ENCODE measurements around the gene LDLRAD3. TPM values are rescaled to one million over a fixed set of nuclear protein-coding genes. Genes with fewer than 3 reads are reported as not detected.
A peak's percentile ranks its signal among the peaks of the same experiment; 100 is the strongest.

LDLRAD3 gene
- total RNA-seq, 1 donor from 2014 or later, result 14.9 TPM

DNA sequence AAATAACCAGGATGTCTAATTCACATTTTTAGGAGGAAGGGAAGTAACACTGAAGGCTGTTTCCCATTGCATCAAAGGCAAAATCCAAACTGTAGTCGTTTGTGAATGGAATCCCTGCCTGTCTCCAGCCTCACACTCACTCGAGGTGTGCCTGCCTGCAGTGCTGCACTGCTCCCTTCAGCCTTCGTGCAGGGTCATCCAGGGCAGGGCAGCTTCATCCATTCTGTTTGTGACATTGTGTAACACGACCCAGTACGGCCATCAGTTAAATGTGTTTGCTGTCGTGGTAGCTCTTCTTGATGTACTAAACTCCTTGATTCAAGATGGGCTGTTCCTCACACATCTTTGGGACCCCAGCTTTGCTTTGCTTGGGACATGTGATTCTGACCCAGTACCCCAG lies 34.3 kb downstream of the LDLRAD3 start:
- Histone ChIP-seq H2AFZ (ENCODE audit: low read depth, low read length) (no peak overlapping the region), H3K4me1 (ENCODE audit: insufficient read depth, low read length) (no peaks in the 10 kb centered on the region), H3K4me3 (ENCODE audit: insufficient read depth, low read depth, low read length) (no peak overlapping the region), H3K27me3 (ENCODE audit: insufficient read depth, low read length) (no peaks in the 10 kb centered on the region), H3K9me3 (ENCODE audit: insufficient read depth, low read depth, low read length) (no peaks in the 10 kb centered on the region), H3K27ac (ENCODE audit: low read depth, low read length) (no peak overlapping the region), H3K79me2 (ENCODE audit: insufficient read depth, low read length) (peaks cover 12% of the 10 kb centered on the region), H3K9ac (ENCODE audit: low read length) (no peak overlapping the region), H3K36me3 (ENCODE audit: insufficient read depth, low read length) (no peaks in the 10 kb centered on the region), H3K4me2 (ENCODE audit: low read length) (no peak overlapping the region), H4K20me1 (ENCODE audit: insufficient read depth, low read length) (no peaks in the 10 kb centered on the region)
- Mint-ChIP-seq H3K4me3 (ENCODE audit: unreplicated experiment) (no peak overlapping the region), H3K27ac (ENCODE audit: unreplicated experiment) (no peak overlapping the region), H3K9me3 (ENCODE audit: unreplicated experiment) (peaks cover 4% of the 10 kb centered on the region), H3K27me3 (ENCODE audit: low read depth, unreplicated experiment) (no peaks in the 10 kb centered on the region), H3K4me1 (ENCODE audit: low read depth, unreplicated experiment) (peaks cover 11% of the 10 kb centered on the region), H3K36me3 (ENCODE audit: low read depth, unreplicated experiment) (peaks cover 14% of the 10 kb centered on the region)
- DNase-seq (ENCODE audit: low read depth) (no peak), FAIRE-seq (no peak)
- TF ChIP-seq EZH2 (IDR thresholded peaks at IDR 0.05; ENCODE audit: insufficient read depth, low read length), result no peak
- no peak for TF ChIP-seq CTCF (IDR thresholded peaks at IDR 0.05; ENCODE audit: insufficient read depth, low read depth, low read length)

DNA sequence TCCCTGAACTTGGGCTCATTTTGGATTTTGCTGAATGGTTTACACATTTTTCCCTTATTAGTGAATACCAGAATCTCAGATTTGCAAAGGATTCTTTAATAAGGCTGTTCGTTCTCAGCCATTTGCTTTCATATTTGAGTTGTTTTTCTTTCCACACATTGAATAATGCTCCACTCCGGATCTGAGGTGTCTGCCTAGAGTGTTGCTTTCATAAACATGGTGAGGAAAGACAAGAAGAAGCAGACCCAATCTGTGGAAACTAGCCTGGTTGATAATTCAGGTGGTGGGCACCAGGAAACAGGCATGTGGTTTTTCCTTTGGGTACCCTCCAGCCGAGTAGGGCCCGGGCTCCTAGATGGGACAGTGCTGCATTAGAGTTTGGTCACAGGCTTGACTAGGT lies 35.0 kb downstream of the LDLRAD3 start:
- Mint-ChIP-seq H3K27me3 (ENCODE audit: low read depth, unreplicated experiment) (no peaks in the 10 kb centered on the region), H3K4me3 (ENCODE audit: unreplicated experiment) (no peak overlapping the region), H3K27ac (ENCODE audit: unreplicated experiment) (no peak overlapping the region), H3K9me3 (ENCODE audit: unreplicated experiment) (peaks cover 4% of the 10 kb centered on the region), H3K4me1 (ENCODE audit: low read depth, unreplicated experiment) (peaks cover 11% of the 10 kb centered on the region), H3K36me3 (ENCODE audit: low read depth, unreplicated experiment) (peaks cover 15% of the 10 kb centered on the region)
- Histone ChIP-seq H3K4me2 (ENCODE audit: low read length) (no peak overlapping the region), H3K4me3 (ENCODE audit: insufficient read depth, low read depth, low read length) (no peak overlapping the region), H3K27ac (ENCODE audit: low read depth, low read length) (no peak overlapping the region), H3K9me3 (ENCODE audit: insufficient read depth, low read depth, low read length) (no peaks in the 10 kb centered on the region), H2AFZ (ENCODE audit: low read depth, low read length) (no peak overlapping the region), H4K20me1 (ENCODE audit: insufficient read depth, low read length) (no peaks in the 10 kb centered on the region), H3K4me1 (ENCODE audit: insufficient read depth, low read length) (no peaks in the 10 kb centered on the region), H3K9ac (ENCODE audit: low read length) (no peak overlapping the region), H3K27me3 (ENCODE audit: insufficient read depth, low read length) (no peaks in the 10 kb centered on the region), H3K79me2 (ENCODE audit: insufficient read depth, low read length) (peaks cover 12% of the 10 kb centered on the region), H3K36me3 (ENCODE audit: insufficient read depth, low read length) (no peaks in the 10 kb centered on the region)
- FAIRE-seq (no peak), DNase-seq (ENCODE audit: low read depth) (no peak)
- TF ChIP-seq EZH2 (IDR thresholded peaks at IDR 0.05; ENCODE audit: insufficient read depth, low read length) (no peak), CTCF (IDR thresholded peaks at IDR 0.05; ENCODE audit: insufficient read depth, low read depth, low read length) (no peak)

DNA sequence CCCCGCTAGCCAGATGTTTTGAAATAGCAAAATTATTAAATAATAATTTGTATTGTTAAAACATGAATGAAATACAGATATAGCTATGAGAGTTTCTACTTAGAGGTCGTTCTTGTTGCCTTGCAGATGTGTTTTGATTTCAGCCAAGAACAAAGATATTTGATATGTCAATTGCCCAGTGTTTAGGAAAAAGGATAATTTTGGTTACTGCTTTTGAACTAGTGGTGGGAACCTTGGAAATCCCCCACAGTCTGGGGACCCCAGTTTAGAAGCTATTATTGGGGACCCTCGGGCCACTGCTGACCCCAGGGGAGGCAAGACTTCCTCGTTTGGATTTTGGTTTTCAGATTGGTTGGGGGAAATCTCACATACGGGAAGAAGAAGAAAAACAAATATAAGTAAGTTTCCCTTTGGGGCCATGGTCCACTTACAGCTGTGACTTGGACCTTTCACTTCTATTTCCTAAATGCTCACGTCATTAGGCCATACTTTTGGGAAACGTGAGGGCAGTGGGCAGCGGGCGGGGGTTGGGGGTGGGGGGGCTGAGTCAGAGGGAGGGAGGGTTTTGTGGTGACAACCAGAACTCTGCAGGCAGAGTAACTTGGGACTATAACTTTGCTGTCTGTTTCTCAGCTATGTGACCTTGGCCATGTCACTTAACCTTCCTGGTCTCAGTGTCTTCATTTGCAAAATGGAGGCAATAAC lies 37.0 kb downstream of the LDLRAD3 start:
- no peak for FAIRE-seq
- peak overlapping the region; percentile 24 for H3K4me2 ChIP-seq (ENCODE audit: low read length)
- peaks cover 14% of the 10 kb centered on the region for H3K79me2 ChIP-seq (ENCODE audit: insufficient read depth, low read length)
- no peaks in the 10 kb centered on the region for H3K9me3 ChIP-seq (ENCODE audit: insufficient read depth, low read depth, low read length)
- no peak overlapping the region for H3K27ac Mint-ChIP-seq (ENCODE audit: unreplicated experiment)
- no peak for DNase-seq (ENCODE audit: low read depth)
- no peaks in the 10 kb centered on the region for H4K20me1 ChIP-seq (ENCODE audit: insufficient read depth, low read length)
- H3K4me1 Mint-ChIP-seq (ENCODE audit: low read depth, unreplicated experiment), result peaks cover 11% of the 10 kb centered on the region
- peaks cover 8% of the 10 kb centered on the region for H3K36me3 Mint-ChIP-seq (ENCODE audit: low read depth, unreplicated experiment)
- no peaks in the 10 kb centered on the region for H3K27me3 Mint-ChIP-seq (ENCODE audit: low read depth, unreplicated experiment)
- H3K4me3 Mint-ChIP-seq (ENCODE audit: unreplicated experiment), result no peak overlapping the region
- H3K4me3 ChIP-seq (ENCODE audit: insufficient read depth, low read depth, low read length), result no peak overlapping the region
- no peak overlapping the region for H2AFZ ChIP-seq (ENCODE audit: low read depth, low read length)
- no peaks in the 10 kb centered on the region for H3K4me1 ChIP-seq (ENCODE audit: insufficient read depth, low read length)
- TF ChIP-seq CTCF (IDR thresholded peaks at IDR 0.05; ENCODE audit: insufficient read depth, low read depth, low read length), result no peak
- no peak for TF ChIP-seq EZH2 (IDR thresholded peaks at IDR 0.05; ENCODE audit: insufficient read depth, low read length)
- peaks cover 4% of the 10 kb centered on the region for H3K9me3 Mint-ChIP-seq (ENCODE audit: unreplicated experiment)
- no peaks in the 10 kb centered on the region for H3K36me3 ChIP-seq (ENCODE audit: insufficient read depth, low read length)
- H3K9ac ChIP-seq (ENCODE audit: low read length), result no peak overlapping the region
- no peaks in the 10 kb centered on the region for H3K27me3 ChIP-seq (ENCODE audit: insufficient read depth, low read length)
- no peak overlapping the region for H3K27ac ChIP-seq (ENCODE audit: low read depth, low read length)
